ENCODE data around the gene OR2D3.
"Not testable (repeated sequence)": the region's sequence is repeated elsewhere in the genome, so short reads cannot be mapped to it uniquely, and the experiment has no call there.

Gene OR2D3

GRCh38 chr11:6920702-6921101 is at the start of gene OR2D3:
Gene OR2D3 (plus strand): TSS chr11:6921002. CDS start chr11:6921002, 0 bp downstream.
- ATAC-seq (no peak), DNase-seq (no peak)
- Mint-ChIP-seq H3K27ac (no peak within 1 kb of the TSS), H3K4me1 (no peaks in the 10 kb centered on the region), H3K27me3 (peaks cover 18% of the 10 kb centered on the region), H3K36me3 (ENCODE audit: low read depth) (no peaks in the 10 kb centered on the region), H3K9me3 (no peaks in the 10 kb centered on the region), H3K4me3 (no peak within 1 kb of the TSS)

GRCh38 chr11:6871278-6871677 is 49.5 kb upstream of the OR2D3 start:
- no peaks in the 10 kb centered on the region for H3K36me3 Mint-ChIP-seq (ENCODE audit: low read depth)
- H3K4me1 Mint-ChIP-seq = no peaks in the 10 kb centered on the region
- no peaks in the 10 kb centered on the region for H3K9me3 Mint-ChIP-seq
- peaks cover 6% of the 10 kb centered on the region for H3K27me3 Mint-ChIP-seq
- DNase-seq (no peak), ATAC-seq (no peak)
- H3K27ac Mint-ChIP-seq = no peak overlapping the region
- H3K4me3 Mint-ChIP-seq = no peak overlapping the region

- H3K4me3 Mint-ChIP-seq = no peak overlapping the region
- no peaks in the 10 kb centered on the region for H3K36me3 Mint-ChIP-seq (ENCODE audit: low read depth)
- DNase-seq (no peak), ATAC-seq (no peak)
- no peak overlapping the region for H3K27ac Mint-ChIP-seq
- H3K4me1 Mint-ChIP-seq = no peaks in the 10 kb centered on the region
- H3K9me3 Mint-ChIP-seq = no peaks in the 10 kb centered on the region
- peaks cover 6% of the 10 kb centered on the region for H3K27me3 Mint-ChIP-seq
These were observed 45.0 kb upstream of the OR2D3 start for GRCh38 chr11:6875761-6876160.

- DNase-seq (no peak), ATAC-seq (no peak)
- Mint-ChIP-seq H3K36me3 (ENCODE audit: low read depth) (no peaks in the 10 kb centered on the region), H3K4me3 (no peak within 1 kb of the TSS), H3K9me3 (no peaks in the 10 kb centered on the region), H3K27ac (no peak within 1 kb of the TSS), H3K27me3 (peaks cover 7% of the 10 kb centered on the region), H3K4me1 (no peaks in the 10 kb centered on the region)
These were observed 44.5 kb upstream of the OR2D3 start, which contains the start of gene OR10A4 for GRCh38 chr11:6876325-6876724. Gene OR10A4 (plus strand): TSS chr11:6876625. CDS start chr11:6876648, 23 bp downstream.

GRCh38 chr11:6876914-6877313 is 43.9 kb upstream of the OR2D3 start:
- no peak overlapping the region for H3K27ac Mint-ChIP-seq
- ATAC-seq = no peak

GRCh38 chr11:6882751-6883150 is 38.1 kb upstream of the OR2D3 start:
- H3K4me1 Mint-ChIP-seq = no peaks in the 10 kb centered on the region
- peaks cover 18% of the 10 kb centered on the region for H3K27me3 Mint-ChIP-seq
- no peaks in the 10 kb centered on the region for H3K9me3 Mint-ChIP-seq
- DNase-seq = no peak
- H3K27ac Mint-ChIP-seq = no peak overlapping the region
- H3K36me3 Mint-ChIP-seq (ENCODE audit: low read depth) = no peaks in the 10 kb centered on the region
- H3K4me3 Mint-ChIP-seq = no peak overlapping the region
- no peak for ATAC-seq

More at GRCh38 chr11:6876914-6877313, 43.9 kb upstream of the OR2D3 start:
- Mint-ChIP-seq H3K4me1 (no peaks in the 10 kb centered on the region), H3K4me3 (no peak overlapping the region), H3K36me3 (ENCODE audit: low read depth) (no peaks in the 10 kb centered on the region), H3K9me3 (no peaks in the 10 kb centered on the region), H3K27me3 (peaks cover 9% of the 10 kb centered on the region)
- no peak for DNase-seq

GRCh38 chr11:6887711-6888110 is 33.1 kb upstream of the OR2D3 start:
- not testable (repeated sequence) for H3K4me1 Mint-ChIP-seq; DNase-seq; ATAC-seq; H3K27ac Mint-ChIP-seq; H3K36me3 Mint-ChIP-seq (ENCODE audit: low read depth); H3K4me3 Mint-ChIP-seq; H3K9me3 Mint-ChIP-seq
- H3K27me3 Mint-ChIP-seq = peaks cover 11% of the 10 kb centered on the region

- H3K36me3 Mint-ChIP-seq (ENCODE audit: low read depth) = no peaks in the 10 kb centered on the region
- peaks cover 7% of the 10 kb centered on the region for H3K27me3 Mint-ChIP-seq
- ATAC-seq (no peak), DNase-seq (no peak)
- no peaks in the 10 kb centered on the region for H3K4me1 Mint-ChIP-seq
- H3K4me3 Mint-ChIP-seq = no peak overlapping the region
- no peak overlapping the region for H3K27ac Mint-ChIP-seq
- H3K9me3 Mint-ChIP-seq = no peaks in the 10 kb centered on the region
These were observed 32.0 kb upstream of the OR2D3 start for GRCh38 chr11:6888830-6889229.

GRCh38 chr11:6889835-6890234 is 31.0 kb upstream of the OR2D3 start:
- Mint-ChIP-seq H3K36me3 (ENCODE audit: low read depth) (no peaks in the 10 kb centered on the region), H3K27ac (no peak overlapping the region), H3K4me1 (no peaks in the 10 kb centered on the region), H3K4me3 (no peak overlapping the region), H3K9me3 (no peaks in the 10 kb centered on the region), H3K27me3 (peaks cover 4% of the 10 kb centered on the region)
- ATAC-seq (no peak), DNase-seq (no peak)

- H3K27me3 Mint-ChIP-seq = peaks cover 4% of the 10 kb centered on the region
- DNase-seq = no peak
- H3K4me1 Mint-ChIP-seq = no peaks in the 10 kb centered on the region
- no peaks in the 10 kb centered on the region for H3K36me3 Mint-ChIP-seq (ENCODE audit: low read depth)
- no peaks in the 10 kb centered on the region for H3K9me3 Mint-ChIP-seq
- no peak within 1 kb of the TSS for H3K27ac Mint-ChIP-seq
- H3K4me3 Mint-ChIP-seq = no peak within 1 kb of the TSS
- no peak for ATAC-seq
These were observed 28.4 kb upstream of the OR2D3 start, which contains the start of gene OR2D2 for GRCh38 chr11:6892400-6892799. Gene OR2D2 (minus strand): TSS chr11:6892500. CDS start chr11:6892500, 0 bp downstream.

GRCh38 chr11:6894097-6894496 is 26.7 kb upstream of the OR2D3 start:
- no peak overlapping the region for H3K27ac Mint-ChIP-seq

GRCh38 chr11:6895010-6895409 is 25.8 kb upstream of the OR2D3 start:
- Mint-ChIP-seq H3K4me3 (no peak overlapping the region), H3K4me1 (no peaks in the 10 kb centered on the region), H3K36me3 (ENCODE audit: low read depth) (no peaks in the 10 kb centered on the region), H3K27me3 (peaks cover 8% of the 10 kb centered on the region), H3K27ac (no peak overlapping the region), H3K9me3 (no peaks in the 10 kb centered on the region)
- ATAC-seq (no peak), DNase-seq (no peak)

More at GRCh38 chr11:6894097-6894496, 26.7 kb upstream of the OR2D3 start:
- no peak for DNase-seq
- Mint-ChIP-seq H3K4me1 (no peaks in the 10 kb centered on the region), H3K9me3 (no peaks in the 10 kb centered on the region), H3K36me3 (ENCODE audit: low read depth) (no peaks in the 10 kb centered on the region), H3K4me3 (no peak overlapping the region), H3K27me3 (peaks cover 8% of the 10 kb centered on the region)
- ATAC-seq = no peak

- H3K4me3 Mint-ChIP-seq = no peak overlapping the region
- no peak for DNase-seq
- H3K9me3 Mint-ChIP-seq = no peaks in the 10 kb centered on the region
- ATAC-seq = no peak
- H3K27ac Mint-ChIP-seq = no peak overlapping the region
- H3K27me3 Mint-ChIP-seq = peaks cover 8% of the 10 kb centered on the region
- H3K4me1 Mint-ChIP-seq = no peaks in the 10 kb centered on the region
- no peaks in the 10 kb centered on the region for H3K36me3 Mint-ChIP-seq (ENCODE audit: low read depth)
These were observed 21.9 kb upstream of the OR2D3 start for GRCh38 chr11:6898911-6899310.

GRCh38 chr11:6900327-6900999 is 20.3 kb upstream of the OR2D3 start:
- H3K27ac Mint-ChIP-seq = no peak overlapping the region
- DNase-seq (no peak), ATAC-seq (no peak)
- H3K36me3 Mint-ChIP-seq (ENCODE audit: low read depth) = no peaks in the 10 kb centered on the region
- H3K4me3 Mint-ChIP-seq = no peak overlapping the region
- no peaks in the 10 kb centered on the region for H3K4me1 Mint-ChIP-seq
- no peaks in the 10 kb centered on the region for H3K9me3 Mint-ChIP-seq
- peaks cover 8% of the 10 kb centered on the region for H3K27me3 Mint-ChIP-seq

- not testable (repeated sequence) for H3K36me3 Mint-ChIP-seq (ENCODE audit: low read depth); H3K27ac Mint-ChIP-seq; H3K4me1 Mint-ChIP-seq; H3K4me3 Mint-ChIP-seq; H3K9me3 Mint-ChIP-seq; DNase-seq; ATAC-seq; H3K27me3 Mint-ChIP-seq
These were observed 16.0 kb upstream of the OR2D3 start for GRCh38 chr11:6904804-6905203.

- H3K27ac Mint-ChIP-seq = no peak overlapping the region
- H3K36me3 Mint-ChIP-seq (ENCODE audit: low read depth) = no peaks in the 10 kb centered on the region
- H3K27me3 Mint-ChIP-seq = peaks cover 2% of the 10 kb centered on the region
- no peak overlapping the region for H3K4me3 Mint-ChIP-seq
- peaks cover 2% of the 10 kb centered on the region for H3K4me1 Mint-ChIP-seq
- DNase-seq (no peak), ATAC-seq (no peak)
- no peaks in the 10 kb centered on the region for H3K9me3 Mint-ChIP-seq
These were observed 9.4 kb upstream of the OR2D3 start for GRCh38 chr11:6911378-6911777.

Measured in activated naive CD8-positive, alpha-beta T cell treated with anti-CD3 and anti-CD28 coated beads, Interleukin-2, amount 50 U/mL, for 24 hours (primary cell).